Midbrain (tissue), 1 donor: ENCODE results near the gene U2AF2.

Source experiments
- DNase-seq: peaks from one replicate; lab custom pipeline; 2025; lab: John Stamatoyannopoulos, UW

Gene U2AF2

DNA sequence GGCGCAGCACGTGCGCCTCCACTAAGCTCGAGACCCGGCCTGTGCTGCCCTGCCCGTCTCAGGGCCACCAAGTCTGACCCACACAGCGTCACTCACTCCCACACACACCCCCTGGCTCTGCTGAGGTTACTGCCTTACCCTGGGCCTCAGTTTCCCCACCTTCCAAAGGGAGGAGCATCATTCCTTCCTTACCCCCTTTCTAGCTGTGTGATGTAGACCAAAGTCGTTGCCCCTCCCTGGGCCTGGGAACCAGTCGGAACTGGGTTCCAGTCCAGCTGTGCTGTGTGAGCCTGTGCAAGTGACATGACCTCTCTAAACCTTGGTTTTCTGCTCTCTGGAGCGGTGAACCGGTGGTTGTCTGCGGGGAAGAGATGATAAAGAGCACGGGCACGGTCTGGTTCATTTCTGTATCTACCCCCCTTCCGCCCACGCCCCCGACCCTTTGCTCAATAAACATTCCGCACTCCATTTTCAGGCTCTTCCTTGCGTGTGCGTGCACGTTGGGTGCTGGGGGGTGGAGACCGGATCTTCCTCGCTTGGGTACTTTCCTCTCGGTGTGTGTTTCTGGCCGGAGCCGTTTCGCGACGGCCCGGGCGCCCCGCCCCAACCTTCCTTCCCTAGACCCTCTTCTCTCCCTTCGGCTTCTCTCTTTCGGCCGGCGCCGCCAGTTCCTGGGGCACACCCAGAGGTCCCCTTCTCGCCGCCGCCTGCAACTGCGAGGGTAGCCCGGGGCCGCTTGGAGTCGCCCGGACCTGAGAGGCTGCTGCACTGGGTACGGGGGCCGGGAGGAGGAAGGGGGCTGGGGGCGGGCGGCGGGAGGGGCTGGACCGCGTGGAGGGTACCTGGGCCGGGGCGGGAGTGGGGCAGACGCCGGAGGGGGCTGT is 11.6 kb upstream of the U2AF2 start, which contains the start of gene ZNF581:
ZNF581 (plus strand) TSS at position 647 of the 884 bp plus-strand sequence. CDS start 923 bp downstream, outside the sequence.
- DNase-seq, result peak; percentile 68

DNA sequence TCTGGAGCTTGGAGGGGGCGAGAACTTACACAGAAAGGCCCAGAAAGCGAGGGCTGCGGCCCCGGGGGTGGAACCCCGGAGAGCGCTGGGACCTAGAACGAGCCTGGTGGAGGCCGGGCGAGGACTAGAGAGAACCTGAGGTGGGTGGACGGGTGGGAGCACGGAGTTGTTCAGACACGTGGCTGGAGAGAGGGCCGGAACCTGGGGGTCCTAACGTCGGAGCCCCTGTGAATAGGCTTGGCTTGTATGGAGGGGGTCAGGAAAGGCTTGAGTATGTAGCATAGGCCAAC is 11.0 kb upstream of the U2AF2 start:
- DNase-seq, result no peak

DNA sequence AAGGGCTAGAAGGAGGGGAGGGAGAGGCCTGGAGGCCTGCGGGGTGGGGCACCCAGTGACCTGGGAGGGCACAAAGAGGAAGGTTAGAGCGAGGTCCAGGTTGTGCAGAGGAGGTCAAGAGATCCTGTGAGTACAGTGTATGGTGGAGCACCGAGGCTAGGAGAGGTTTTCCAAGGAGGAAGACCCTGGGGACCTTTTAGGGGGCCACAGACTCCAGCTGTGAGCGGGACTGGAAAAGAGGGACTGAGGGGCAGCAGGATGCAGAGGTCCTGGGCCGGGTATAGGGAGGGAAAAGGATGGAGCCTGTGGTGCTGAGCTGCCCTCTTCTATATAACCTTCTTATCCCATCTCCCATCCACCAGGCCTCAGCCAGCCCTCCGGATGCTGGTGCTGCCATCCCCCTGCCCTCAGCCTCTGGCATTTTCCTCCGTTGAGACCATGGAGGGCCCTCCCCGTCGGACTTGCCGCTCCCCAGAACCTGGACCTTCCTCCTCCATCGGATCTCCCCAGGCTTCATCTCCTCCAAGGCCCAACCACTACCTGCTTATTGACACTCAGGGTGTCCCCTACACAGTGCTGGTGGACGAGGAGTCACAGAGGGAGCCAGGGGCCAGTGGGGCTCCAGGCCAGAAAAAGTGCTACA is 10.5 kb upstream of the U2AF2 start:
- no peak for DNase-seq

DNA sequence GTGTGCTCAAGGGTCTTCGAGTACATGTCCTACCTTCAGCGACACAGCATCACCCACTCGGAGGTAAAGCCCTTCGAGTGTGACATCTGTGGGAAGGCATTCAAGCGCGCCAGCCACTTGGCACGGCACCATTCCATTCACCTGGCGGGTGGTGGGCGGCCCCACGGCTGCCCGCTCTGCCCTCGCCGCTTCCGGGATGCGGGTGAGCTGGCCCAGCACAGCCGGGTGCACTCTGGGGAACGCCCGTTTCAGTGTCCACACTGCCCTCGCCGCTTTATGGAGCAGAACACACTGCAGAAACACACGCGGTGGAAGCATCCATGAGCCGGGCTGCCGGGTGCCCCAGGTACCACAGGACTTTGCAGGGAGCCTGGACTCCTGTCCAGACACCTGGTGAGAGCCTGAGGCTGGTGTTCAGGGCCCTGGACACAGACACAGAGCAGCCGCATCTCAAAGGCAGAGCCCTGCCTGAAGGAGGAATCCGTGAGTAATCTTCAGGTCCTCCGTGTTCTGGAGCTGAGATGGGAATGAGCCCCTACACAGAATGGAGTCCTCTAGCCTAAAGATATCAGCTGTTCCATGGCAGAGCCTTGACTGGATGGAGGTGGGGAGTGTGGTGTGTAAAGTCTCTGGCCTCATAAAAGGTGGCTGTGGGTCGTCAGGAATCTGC is 9.9 kb upstream of the U2AF2 start:
- no peak for DNase-seq

DNA sequence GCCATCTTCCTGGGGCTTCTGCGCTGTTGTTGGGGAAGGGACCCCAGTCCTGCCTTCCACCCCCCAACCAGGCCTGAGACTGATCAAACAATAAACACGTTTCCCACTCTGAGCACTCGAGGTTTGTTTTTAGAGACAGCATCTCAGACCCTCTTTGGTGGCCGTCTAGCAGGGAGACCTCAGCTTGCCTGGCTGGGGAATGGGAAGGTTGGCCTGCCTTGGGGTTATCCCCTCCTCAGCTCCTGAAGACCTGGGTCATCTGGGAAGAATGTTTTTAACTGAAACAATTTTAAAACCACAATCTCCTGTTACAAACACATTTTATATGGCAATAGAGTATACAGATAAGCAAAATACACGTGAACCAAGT is 9.3 kb upstream of the U2AF2 start:
- DNase-seq, result no peak

DNA sequence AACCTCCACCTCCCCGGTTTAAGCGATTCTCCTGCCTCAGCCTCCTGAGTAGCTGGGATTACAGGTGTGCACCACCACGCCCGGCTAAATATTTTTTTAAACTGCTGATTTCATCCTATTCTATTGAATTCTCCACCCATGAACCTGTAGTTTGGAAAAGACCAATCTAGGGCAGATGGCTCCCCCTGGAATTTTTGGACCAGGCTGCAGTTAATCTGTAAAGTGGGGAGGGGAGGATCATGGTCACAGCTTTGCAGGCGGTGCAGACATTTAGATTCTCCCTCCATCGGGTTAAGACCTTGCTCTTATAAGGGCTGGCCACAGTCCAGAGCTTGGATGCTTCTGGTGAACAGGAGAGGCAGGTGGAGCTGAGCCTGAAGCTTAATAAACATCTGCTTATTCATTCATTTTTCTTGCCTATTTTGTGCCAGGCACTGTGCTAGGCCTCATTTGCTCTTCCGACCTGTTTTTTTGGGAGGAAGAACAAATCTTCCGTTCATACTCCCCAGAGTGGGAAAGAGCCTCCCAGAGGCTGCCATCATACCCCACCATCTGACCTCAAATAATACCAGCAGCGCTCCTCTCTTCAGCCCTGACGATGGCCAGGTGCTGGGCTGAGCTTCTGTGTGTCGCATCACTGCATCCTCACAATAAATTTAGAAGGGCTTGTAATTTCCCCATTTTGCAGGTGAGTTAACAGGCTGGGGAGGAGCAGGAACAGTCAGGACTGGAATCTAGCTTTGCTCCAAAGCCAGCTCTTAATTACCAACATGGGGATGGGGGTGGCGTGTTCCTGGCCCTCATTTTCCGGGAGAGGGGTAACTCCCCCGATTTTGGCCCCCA is 7.7 kb upstream of the U2AF2 start:
- DNase-seq, result no peak

DNA sequence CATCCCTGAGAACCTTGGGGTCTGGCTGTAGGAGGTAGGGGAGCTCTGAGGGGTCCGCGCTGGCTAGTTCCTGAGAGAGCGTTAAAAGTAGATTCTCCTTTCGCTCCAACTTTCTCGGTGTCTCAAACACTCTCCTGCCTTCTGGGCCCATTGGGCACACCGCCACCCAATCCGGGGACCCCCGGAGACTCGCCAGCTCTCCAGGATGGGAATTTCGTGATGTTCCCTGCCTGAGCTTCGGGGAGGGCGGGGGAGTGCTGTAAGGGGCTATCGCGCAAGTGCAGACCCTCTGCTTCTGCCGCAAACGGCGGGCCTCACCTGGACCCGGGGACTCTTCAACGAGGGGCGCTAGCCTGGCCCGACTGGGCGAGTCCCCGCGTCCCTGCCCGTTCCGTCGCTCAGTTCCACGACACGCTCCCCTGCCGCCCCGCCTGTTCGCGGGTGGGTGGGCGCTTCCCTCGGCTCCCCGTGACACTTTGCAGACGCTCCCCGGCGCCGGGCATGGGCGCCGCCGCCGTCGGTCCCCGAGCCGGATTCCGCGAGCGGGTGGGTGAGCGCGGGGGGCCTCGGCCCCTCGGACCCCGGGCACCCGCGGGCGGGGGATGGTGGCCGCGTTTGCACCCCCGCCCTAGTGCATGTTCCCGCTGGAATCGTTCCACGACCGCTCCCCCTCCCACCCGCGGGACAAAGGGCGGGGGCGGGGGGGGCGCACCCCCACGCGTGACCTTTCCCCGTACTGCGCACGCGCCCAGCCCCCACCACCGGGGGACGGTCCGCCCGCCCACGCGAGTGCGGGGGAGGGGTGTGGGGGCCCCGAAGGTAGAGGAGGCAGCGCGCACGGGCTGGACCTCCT is 6.9 kb upstream of the U2AF2 start, which contains the start of gene CCDC106:
CCDC106 (plus strand) TSS at position 481 of the 853 bp plus-strand sequence. CDS start 835 bp downstream, outside the sequence.
- DNase-seq, result peak; percentile 76

DNA sequence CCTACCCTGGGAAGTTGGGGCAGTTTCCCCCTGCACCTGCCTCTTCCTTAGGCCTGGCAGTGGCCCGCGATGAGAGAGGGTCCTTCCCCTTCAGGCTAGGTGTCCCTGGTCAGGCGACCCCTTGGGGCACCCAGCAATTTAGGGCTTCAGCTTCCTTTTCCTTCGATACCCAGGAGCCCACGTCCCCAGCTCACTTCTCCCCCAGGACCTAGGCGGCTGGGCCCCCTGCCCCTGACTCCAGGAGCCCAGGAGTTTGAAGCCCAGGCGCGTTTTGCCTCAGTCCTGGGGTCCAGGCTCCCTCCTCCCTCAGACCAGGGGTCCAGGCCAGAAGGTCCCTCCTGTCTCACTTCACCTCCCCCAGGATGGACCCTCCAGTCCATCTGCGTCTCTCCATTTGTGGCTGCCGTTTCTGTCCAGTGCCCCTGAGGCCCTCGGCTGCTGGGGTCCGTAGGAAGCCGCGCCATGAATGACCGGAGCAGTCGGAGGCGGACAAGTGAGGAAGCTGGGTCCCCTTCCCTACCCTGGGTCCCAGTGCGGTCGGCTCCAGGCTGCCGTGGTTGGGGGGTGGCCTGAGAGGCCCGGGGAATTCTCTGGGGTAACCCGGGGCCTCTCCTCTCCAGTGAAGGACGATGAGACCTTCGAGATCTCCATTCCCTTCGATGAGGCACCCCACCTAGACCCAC is 6.1 kb upstream of the U2AF2 start:
- DNase-seq, result no peak

DNA sequence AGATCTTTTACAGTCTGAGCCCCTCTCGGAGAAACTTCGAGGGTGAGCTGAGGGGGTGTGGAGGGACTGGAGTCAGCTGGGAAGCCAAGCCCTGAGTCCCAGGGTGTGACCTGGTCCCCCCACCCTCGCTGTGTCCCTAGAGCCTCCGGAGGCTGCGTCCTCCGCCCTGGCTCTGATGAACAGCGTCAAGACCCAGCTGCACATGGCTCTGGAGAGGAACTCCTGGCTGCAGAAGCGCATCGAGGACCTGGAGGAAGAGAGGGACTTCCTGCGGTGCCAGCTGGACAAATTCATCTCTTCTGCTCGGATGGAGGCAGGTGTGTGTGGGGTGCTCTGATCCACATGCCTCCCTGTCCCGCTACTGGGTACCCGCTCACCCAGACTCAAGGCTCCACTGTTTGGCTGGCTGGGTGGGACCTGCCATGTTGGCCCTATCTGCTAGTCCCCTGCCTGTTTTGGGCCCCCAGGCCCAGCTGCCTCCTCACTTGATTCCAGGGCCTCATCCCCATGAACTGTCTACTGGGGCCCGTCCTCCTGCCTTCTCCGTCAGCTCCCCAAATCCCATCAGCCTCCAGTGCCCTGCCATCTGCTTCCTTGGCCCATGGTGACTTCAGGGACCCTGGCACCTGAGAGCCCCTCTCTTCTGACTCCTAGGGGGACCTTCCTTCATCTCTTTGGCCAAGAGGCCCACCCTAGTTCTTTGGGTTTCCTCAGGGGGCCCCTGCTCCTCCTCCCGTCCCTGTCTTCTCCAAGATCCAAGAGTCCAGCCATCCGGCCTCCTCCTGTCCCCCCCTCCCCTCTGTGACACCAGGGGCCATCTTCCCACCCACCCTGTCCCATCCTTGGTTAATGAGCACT is 5.3 kb upstream of the U2AF2 start:
- DNase-seq, result no peak

DNA sequence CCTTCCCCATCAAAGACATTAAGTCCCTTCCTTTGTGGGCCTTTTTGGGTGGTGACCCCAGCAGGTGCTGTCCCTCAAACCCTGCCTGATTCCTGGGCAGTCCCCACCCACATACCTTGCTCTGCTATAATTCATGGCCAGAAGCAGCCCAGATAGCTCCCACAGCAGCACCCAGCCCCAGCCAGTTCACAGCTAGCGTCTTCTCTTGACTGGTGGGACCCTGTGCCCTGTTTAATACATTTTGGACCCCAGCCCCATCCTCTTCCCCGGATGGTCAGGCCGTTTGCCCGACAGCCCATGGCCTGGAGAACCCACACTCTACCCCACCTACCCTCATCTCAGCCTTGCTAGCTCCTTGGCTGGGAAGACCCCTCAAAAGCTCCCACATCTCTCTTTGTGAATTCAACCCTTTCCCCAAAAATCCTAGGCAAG is 4.7 kb upstream of the U2AF2 start:
- no peak for DNase-seq

DNA sequence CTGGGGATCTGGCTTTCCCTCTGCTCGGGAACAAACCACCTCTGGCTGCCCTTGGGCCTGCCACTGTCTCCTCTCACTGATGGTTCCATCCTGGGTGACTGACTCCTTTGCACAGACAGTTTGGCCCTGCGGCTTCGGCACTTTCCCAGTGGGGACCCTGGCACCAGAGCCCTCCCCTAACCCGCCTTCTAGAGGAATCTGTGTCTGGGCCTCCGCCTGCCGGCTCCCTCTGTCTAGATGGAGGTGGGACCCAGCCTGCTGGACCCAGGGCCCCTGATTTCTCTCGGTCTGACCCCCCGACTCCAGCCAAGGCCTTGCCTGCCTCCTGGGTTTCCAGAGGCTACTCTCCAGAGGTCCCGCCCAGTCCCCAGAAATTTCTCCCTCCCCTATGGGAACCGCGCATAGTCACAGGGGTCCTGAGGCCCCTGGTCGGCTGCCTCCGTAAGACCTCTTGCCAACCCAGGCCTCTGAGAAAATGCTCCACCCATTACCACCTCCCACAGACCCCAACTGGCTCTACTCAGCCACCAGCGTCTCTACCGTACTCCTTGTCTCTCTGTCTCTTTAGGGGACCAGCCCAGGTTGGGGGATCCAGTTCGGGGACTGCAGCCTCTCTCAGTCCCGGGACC is 4.1 kb upstream of the U2AF2 start:
- DNase-seq, result no peak

DNA sequence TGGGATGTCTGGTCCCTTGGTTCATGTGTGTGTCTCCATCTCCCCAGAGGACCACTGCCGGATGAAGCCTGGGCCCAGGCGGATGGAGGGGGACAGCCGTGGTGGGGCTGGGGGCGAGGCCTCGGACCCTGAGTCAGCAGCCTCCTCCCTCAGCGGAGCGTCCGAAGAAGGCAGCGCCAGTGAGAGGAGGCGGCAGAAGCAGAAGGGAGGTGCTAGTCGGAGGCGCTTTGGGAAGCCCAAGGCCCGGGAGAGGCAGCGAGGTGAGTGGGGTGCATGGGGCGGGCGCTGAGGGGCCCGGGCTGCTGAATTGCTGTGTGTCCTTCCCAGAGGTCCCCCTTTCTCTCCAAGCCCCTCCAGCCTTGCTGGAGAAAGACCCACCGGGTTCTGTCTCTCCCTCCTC is 3.6 kb upstream of the U2AF2 start:
- DNase-seq, result no peak

DNA sequence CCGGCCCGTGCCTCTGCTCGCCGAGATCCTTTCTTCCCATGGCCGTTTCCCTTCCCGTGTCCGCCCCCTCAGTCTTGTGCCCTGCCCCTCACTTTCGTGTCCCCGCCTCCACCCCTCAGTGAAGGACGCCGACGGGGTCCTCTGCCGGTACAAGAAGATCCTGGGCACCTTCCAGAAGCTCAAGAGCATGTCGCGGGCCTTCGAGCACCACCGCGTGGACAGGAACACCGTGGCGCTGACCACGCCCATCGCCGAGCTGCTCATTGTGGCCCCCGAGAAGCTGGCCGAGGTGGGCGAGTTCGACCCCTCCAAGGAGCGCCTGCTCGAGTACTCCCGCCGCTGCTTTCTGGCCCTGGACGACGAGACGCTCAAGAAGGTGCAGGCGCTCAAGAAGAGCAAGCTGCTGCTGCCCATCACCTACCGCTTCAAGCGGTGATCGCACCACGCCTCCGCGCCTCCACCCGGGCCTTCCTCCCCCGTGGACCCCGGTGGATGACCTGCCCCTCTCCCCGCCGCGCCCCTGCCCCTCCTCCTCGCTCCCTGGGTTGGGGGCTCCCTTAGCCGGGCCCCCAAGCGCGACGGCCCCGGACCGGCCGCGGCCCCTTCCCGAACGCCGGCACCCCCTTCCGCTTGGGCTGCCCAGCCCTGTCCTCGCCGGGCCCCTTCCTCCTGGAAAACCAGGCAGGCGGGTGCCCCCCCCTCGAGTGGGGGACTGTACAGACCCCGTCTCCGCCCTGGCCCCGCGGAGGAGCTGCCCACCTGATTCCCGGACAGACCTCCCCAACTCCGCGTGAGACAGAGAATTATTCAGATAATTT is 2.3 kb upstream of the U2AF2 start:
- DNase-seq, result no peak

DNA sequence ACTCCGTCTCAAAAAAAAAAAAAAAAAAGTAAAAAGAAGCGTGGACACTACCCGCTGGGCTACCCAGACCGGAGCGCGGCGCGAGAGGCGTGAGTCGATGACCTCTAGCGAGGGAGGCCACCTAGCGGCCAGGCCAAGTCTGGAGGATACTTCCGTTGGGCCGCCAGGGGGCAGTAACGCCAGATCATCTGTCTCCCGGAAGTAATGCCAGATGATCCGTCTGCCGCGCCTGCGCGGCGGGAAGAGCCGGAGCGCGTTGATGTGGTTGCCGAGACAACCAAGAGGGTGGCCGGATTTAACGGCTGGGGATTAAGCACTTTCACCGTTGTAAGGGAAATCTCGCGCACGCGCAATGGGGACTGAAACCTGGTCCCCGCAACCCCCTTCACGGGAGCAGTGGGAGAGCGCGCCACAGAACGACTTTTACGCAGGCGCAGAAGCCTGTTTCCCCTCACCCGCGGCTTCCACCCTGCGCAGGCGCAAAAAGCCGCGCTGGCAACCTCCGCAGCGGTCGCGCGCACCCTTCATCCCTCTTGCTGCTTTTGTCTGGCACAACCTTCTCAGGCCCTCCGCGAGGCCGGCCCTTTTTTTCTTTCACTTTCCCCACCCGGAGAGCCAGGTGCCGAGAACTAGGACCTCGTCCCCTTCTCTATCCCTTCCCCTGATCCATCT is 1.0 kb upstream of the U2AF2 start:
- peak; percentile 98 for DNase-seq

DNA sequence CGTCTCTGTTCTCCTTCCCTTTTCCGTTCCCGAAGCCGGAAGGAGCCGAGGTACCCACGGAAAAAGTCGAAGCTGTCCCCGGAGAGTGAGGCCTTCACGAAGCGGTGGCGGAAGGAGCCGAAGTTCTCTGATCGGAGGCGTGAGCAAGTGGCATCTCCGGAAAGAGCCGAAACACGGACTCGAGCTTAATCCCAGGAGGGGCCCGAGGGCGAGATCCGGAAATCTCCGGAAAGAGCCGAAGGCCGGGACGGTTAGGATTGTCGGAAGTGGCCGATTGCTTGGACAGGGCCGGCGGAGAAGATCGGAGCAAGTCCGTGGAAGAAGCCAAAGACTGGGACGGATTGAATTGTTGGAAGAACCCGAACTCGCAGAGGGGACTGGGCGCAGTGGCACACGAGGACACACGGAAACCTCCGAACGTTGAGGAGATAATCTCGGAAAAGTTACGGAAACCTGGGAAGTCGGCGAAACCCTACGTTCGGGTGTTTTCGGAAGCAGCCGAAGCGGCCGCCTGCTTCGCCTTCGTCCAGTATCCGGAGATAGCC is 440 bp upstream of the U2AF2 start:
- DNase-seq, result peak; percentile 98

DNA sequence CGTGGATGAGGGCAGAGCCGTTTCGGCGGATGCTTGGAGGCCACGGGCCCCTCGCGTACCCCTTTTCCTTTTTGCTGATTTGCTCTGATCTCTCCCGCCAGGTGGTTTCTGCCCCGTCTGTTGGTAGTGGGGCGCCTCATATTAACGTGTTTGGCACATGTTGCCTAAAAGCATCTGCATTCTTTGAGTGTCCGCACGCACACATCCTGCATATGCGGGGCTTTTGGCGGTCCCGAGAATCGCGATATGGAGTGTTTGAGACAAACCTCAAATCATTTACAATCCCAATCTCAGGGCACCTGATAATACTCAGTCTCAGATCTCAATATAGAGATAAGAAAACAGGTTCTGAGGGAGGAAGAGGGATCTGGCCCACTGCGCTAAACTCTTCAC is 809 bp downstream of the U2AF2 start:
- no peak for DNase-seq

DNA sequence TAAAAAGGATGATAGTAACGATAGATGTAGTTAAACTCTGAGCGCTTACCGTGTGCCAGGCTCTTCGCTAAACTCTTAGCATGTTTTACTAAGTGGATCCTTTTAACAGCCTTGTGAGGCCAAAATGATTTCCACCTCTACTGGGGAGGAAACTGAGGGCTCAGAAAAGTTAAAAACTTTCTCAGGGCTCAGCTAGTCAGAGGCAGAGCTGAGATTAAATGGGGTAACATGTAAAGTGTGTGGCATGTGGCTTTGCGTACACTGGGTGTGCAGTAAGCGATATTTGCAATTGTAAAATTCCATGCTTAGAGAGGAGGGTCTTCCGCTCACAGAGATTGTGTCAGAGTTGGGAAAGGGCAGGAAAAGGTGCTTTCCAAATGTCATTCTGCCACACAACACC is 1.7 kb downstream of the U2AF2 start:
- no peak for DNase-seq
